Stimulated activated naive CD8-positive, alpha-beta T cell treated with anti-CD3 and anti-CD28 coated beads, Interleukin-15, Interleukin-2, amounts not matched to agents 100 ng/mL and 50 ng/mL, for 24 hours (primary cell): Measurements from ENCODE around the gene ADAM19.

ENCODE experiments used
- H3K27ac Mint-ChIP-seq: one replicate; pipeline ENCODE4 v1.8.0; 2021; ENCODE audit warnings: mild to moderate bottlenecking, mixed read lengths
- H3K27me3 Mint-ChIP-seq: one replicate; pipeline ENCODE4 v1.8.0; 2021; ENCODE audit warnings: mixed read lengths
- H3K36me3 Mint-ChIP-seq: one replicate; pipeline ENCODE4 v1.8.0; 2021; ENCODE audit warnings: low read depth, mixed read lengths
- H3K4me1 Mint-ChIP-seq: one replicate; pipeline ENCODE4 v1.8.0; 2021; ENCODE audit warnings: low read depth, mixed read lengths
- H3K4me3 Mint-ChIP-seq: one replicate; pipeline ENCODE4 v1.8.0; 2021; ENCODE audit warnings: mild to moderate bottlenecking, mixed read lengths
- H3K9me3 Mint-ChIP-seq: one replicate; pipeline ENCODE4 v1.8.0; 2021; ENCODE audit warnings: mixed read lengths

ADAM19 gene

DNA sequence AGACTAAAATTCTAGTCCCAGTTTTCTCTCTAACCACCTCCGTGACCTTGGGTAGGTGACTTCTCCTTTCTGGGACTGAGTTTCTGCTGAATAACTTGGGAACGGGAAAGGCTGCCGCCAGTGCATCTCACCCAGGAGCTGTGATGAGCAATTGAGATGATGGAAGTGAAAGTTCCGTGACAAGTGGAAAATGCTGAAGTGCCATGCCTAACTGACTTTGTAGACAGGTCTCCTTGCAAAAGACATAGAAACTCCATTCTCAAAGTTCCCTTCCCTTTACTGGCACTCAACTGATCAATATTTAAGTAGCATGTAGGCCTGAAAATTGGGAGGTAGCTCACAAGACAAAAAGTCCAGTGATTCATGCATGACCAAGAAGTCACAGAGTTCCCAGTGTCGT, 6.3 kb upstream of the ADAM19 start:
- H3K9me3 Mint-ChIP-seq: peaks cover 8% of the 10 kb centered on the region
- peak overlapping the region; percentile 12 for H3K4me3 Mint-ChIP-seq
- peaks cover 61% of the 10 kb centered on the region for H3K4me1 Mint-ChIP-seq
- peak overlapping the region; percentile 32 for H3K27ac Mint-ChIP-seq
- no peaks in the 10 kb centered on the region for H3K36me3 Mint-ChIP-seq
- H3K27me3 Mint-ChIP-seq: peaks cover 5% of the 10 kb centered on the region

DNA sequence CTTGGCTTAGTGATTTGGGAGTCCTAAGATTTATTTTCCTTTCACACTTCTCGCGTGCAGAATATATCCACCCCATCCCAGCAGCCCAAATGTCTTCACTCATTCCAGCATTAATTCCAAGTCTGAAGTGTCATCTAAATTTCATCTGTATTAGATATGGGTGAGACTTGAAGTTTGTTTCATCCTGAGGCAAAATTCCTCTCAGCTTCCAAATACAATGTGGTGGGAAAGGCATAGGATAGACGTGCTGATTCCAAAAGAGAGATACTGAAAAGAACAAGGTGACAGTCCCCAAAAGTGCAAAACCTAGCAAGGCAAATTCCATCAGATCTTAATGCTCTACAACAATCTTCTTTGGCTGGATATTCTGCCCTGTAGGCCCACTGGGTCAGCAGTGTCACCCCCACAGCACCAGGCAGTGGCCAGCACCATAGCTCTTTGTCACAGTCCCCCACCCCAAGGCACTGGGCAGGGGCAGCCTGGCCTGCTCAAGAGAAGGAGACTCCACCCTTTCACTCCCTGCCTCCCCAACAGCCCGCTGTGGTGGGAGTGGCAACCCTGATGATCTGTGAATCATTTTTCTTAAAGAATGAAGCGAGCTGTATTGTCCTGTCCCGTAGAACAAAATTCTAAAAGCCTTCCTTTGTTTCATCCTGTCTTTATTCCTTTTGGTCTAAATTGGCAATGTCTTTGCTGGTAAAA, 2.7 kb upstream of the ADAM19 start:
- no peak overlapping the region for H3K27ac Mint-ChIP-seq
- no peaks in the 10 kb centered on the region for H3K9me3 Mint-ChIP-seq
- no peak overlapping the region for H3K4me3 Mint-ChIP-seq
- peaks cover 76% of the 10 kb centered on the region for H3K4me1 Mint-ChIP-seq
- H3K27me3 Mint-ChIP-seq: peaks cover 28% of the 10 kb centered on the region
- no peaks in the 10 kb centered on the region for H3K36me3 Mint-ChIP-seq

DNA sequence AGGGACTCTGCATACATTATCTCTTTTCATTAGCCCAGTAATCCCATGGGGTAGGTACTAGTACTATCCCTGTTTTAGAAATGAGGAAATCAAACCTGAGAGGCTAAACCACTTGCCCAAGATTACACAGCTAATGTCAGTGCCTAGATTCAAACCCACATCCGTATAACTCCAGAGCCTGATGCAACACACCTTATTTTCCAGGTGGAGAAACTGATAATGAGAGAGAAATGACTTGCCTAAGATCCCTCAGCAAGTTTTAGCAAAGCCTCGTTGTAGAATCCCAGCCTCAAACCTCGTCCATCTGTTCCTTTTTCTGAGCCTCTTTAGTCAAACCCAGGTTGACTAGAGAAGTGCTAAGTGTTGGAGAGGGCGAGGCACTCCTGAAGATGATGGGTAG, 1.1 kb upstream of the ADAM19 start:
- Mint-ChIP-seq H3K27ac (no peak overlapping the region), H3K9me3 (no peaks in the 10 kb centered on the region), H3K4me3 (no peak overlapping the region), H3K36me3 (no peaks in the 10 kb centered on the region), H3K4me1 (peaks cover 70% of the 10 kb centered on the region), H3K27me3 (peaks cover 32% of the 10 kb centered on the region)

DNA sequence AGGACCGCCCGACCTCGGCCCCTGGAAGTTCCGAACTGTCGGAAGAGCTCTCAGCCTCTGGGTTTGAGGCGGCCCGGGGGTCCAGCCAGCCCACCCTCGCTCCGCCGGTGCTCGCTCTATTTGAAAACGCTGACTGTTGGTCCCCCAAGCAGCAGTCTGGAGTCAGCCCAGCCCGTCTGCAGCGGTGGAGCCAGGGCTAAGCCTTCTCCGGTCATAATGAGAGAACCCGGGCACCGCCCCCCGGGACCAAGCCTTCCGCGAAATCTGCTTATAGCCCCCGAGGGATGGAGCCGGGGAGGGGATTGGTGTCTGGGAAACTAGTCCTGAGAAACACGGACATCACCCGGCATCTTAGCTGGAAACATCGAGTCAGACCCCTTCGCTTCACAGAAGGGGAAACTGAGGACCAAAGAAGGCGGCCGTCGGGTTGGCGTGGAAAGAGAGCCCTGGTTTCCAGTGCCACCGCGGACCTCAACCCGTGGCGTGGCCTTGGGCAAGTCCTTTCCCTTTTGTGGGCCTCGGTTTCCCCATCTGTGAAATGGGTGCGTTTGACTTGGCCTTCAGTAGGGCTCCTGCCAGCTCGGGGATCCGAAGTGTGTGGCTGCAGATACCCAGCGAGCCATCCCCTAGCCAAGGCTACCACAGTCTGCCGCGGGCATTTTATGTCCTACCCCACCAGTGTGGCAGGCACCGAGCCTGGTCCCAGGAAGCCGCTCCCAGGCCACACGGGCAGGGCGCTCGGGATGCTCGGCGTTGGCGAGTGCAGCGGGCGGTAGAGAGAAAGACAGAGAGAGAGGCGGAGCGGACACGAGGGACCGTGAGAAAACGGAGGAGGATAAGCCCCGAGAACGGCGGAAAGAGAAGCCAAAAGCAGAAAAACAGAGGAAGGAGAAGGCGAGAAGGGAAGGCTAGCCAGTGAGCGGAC, 857 bp downstream of the ADAM19 start:
- H3K27ac Mint-ChIP-seq: peak overlapping the region; percentile 80
- H3K27me3 Mint-ChIP-seq: peaks cover 34% of the 10 kb centered on the region
- H3K36me3 Mint-ChIP-seq: peaks cover 3% of the 10 kb centered on the region
- H3K9me3 Mint-ChIP-seq: no peaks in the 10 kb centered on the region
- H3K4me3 Mint-ChIP-seq: peak overlapping the region; percentile 90
- peaks cover 77% of the 10 kb centered on the region for H3K4me1 Mint-ChIP-seq

DNA sequence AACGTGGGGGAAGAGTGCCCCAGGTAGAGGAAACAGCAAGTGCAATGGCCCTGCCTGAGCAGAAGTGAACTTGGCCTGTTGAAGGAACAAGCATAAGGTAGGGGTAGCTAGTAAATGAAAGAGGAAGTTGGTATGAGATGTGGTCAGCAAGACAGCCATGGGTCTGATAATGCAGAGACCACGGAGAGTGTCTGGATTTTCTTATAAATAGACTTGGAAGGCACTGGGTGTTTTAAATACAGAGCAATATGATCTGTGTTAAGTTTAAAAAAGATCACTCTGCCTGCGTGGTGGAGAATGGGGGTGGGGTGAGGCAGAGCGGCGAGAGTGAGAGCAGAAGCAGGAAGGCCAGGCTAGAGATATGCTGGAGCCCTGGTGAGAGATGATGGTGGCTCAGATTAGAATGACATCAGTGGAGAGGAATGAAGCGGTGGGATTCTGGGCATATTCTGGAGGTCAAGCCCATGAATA, 4.2 kb downstream of the ADAM19 start:
- peaks cover 27% of the 10 kb centered on the region for H3K27me3 Mint-ChIP-seq
- H3K27ac Mint-ChIP-seq: peak overlapping the region; percentile 66
- peaks cover 11% of the 10 kb centered on the region for H3K36me3 Mint-ChIP-seq
- H3K4me3 Mint-ChIP-seq: peak overlapping the region; percentile 63
- H3K9me3 Mint-ChIP-seq: no peaks in the 10 kb centered on the region
- H3K4me1 Mint-ChIP-seq: peaks cover 69% of the 10 kb centered on the region

DNA sequence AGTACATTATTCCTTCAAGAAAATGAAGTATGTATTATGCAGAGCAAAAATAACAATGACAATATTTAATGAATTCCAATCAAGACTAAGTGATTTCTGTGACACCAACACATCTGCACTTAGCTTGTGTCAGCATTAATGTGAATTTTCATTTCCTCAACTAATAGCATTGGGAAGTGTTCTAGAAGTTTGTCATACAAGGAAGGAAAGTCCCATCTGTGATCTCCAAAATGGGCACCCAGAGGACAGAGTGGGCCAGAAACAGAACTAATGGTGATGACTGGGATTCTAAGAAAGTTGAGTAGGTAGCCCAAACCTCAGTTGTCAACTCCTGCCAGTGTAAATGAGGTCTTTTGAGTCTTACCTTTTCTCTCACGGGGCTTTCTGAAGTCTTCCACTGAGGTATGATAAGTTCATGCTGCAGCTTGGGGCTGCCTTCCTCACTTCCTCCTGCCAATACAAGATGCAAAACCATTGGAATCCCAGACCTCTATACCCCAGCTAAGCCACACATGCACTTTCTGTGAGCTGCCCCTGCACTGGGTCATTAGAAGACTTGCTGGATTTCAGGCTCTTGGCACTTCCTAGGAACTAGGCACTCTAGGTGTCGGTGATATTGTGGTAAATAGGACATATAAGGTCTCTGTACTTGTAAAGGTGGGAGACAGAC, 4.9 kb downstream of the ADAM19 start:
- H3K27me3 Mint-ChIP-seq: peaks cover 23% of the 10 kb centered on the region
- H3K36me3 Mint-ChIP-seq: peaks cover 11% of the 10 kb centered on the region
- H3K4me3 Mint-ChIP-seq: peak overlapping the region; percentile 63
- no peaks in the 10 kb centered on the region for H3K9me3 Mint-ChIP-seq
- peak overlapping the region; percentile 77 for H3K27ac Mint-ChIP-seq
- H3K4me1 Mint-ChIP-seq: peaks cover 63% of the 10 kb centered on the region

DNA sequence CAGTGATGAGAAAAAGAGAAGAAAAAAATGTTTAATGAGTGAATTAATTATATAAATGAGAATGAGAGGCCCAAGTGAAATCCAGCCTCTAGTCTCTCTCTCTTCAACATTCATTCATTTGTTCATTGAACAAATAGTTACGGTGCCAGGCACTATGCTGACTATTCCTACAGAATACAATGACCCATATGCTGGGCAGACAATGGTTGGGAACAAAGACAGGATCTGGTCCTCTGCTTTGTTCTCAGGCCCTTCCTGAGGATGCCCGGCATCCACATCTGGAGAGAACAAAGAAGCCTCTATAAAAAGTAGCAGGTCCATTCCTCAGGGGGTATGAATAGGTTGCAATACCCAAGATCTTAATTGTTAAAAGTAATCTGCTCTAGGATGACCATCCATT, 6.9 kb downstream of the ADAM19 start:
- no peak overlapping the region for H3K4me3 Mint-ChIP-seq
- peaks cover 12% of the 10 kb centered on the region for H3K27me3 Mint-ChIP-seq
- H3K27ac Mint-ChIP-seq: no peak overlapping the region
- H3K4me1 Mint-ChIP-seq: peaks cover 53% of the 10 kb centered on the region
- peaks cover 11% of the 10 kb centered on the region for H3K36me3 Mint-ChIP-seq
- no peaks in the 10 kb centered on the region for H3K9me3 Mint-ChIP-seq

DNA sequence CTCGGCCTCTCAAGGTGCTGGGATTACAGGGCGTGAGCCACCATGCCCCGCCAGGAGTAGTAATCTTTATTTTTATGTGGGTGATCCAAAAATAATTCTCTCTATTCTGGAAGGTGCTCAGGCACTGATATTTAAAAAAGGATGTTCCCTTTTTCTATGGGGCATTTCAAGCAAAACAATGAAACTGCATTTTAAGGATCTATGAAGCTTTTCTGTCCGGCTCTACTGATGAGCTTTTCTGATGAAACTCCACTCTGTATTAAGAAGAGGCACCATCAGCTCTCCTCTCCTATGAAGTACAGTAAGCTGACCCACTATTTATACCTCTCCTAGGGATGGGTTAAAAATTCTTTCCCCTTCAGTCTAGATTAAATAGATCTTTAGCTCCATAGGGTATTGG, 7.4 kb downstream of the ADAM19 start:
- Mint-ChIP-seq H3K4me1 (peaks cover 49% of the 10 kb centered on the region), H3K36me3 (peaks cover 11% of the 10 kb centered on the region), H3K9me3 (no peaks in the 10 kb centered on the region), H3K27ac (no peak overlapping the region), H3K4me3 (no peak overlapping the region), H3K27me3 (peaks cover 9% of the 10 kb centered on the region)

DNA sequence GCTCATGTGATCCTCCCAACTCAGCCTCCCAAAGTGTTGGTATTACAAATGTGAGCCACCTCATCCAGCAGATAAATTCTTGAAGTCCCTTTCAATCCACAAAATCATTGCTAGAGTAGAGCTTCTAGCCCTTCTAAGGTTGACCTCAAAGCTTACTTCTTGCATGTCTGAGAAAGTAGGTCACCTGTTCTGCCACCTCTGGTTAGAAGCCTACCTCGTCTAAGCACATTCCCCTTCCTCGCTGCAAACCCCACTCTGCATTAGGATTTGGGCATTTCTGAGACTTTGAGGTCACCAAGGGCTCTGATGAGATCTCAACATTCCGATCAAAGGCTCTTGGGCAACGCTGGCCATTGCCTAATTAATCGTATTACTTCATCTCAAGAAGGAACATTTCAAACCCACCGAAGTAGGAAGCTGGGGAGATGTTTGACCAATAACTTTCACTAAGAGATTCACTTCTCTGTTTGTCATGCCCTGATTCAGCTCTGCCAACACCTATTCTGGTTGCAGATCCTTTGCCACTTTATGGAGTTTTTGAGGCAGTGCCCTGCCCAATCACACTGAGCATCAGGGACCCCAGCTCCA, 8.6 kb downstream of the ADAM19 start:
- Mint-ChIP-seq H3K4me1 (peaks cover 44% of the 10 kb centered on the region), H3K27ac (no peak overlapping the region), H3K27me3 (peaks cover 5% of the 10 kb centered on the region), H3K36me3 (peaks cover 11% of the 10 kb centered on the region), H3K4me3 (no peak overlapping the region), H3K9me3 (no peaks in the 10 kb centered on the region)

DNA sequence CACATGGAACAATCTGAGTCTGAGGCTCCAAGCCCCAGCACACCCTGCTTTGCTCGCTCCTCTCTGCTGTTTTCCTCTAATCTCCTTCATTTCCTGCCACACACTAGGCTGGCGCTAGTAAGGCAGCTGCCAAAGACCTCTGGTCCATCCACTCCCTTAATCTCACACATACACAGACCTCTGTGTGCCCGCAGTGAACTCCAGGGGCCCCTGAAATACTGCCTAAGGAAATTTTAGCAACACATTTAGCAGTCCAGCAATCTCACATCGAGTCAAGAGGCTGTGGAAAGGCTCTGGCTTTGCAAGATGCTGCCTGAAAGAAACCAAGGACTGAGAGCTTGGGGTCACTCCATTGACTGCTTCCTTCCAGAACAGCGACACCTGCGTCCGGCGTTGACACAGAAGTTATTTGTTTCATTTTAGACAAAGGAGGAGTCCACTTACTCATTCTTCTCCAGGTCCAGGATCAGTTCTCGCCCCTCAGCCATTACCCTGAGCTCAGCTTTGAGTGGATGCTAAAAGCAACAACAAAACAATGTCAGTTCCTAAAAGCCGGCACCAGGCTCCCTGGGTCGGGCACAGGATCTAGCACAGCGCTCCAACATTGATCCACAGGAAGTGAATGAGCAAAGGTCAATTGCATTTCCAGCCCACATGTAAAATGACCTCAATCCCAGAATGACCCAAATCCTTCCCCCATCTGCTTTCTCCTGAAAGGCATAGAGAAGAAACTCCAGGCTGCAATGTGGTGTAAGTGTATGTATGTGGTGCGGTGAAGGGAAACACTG, 11.5 kb downstream of the ADAM19 start:
- Mint-ChIP-seq H3K36me3 (peaks cover 5% of the 10 kb centered on the region), H3K4me3 (no peak overlapping the region), H3K27me3 (no peaks in the 10 kb centered on the region), H3K4me1 (peaks cover 27% of the 10 kb centered on the region), H3K27ac (no peak overlapping the region), H3K9me3 (no peaks in the 10 kb centered on the region)

DNA sequence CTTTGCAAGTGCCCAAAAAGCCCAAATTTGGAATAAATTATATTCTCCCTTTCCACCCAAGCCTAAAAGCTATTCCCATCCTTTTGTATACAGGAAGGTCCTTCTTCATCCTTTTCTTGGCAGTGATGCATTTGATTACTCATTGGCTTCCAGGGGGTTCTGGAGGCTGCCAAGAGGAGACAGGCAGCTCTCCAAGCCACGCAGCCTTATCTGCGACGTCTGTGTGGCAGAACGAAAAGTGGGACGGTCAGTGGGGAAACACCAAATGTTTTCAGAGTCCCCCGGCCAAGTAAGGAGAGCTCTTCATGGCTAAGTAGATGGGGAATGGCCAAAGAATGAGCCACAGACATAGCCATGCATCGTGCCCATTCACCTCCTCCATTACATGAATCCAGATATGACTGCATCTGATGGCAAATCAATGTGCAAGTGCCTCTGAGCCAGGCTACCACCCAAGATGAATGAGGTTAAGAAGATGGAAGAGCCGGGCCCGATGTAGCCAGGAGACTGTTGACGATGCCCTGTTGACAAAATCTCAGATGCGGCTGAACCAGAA, 12.1 kb downstream of the ADAM19 start:
- H3K27ac Mint-ChIP-seq: no peak overlapping the region
- no peak overlapping the region for H3K4me3 Mint-ChIP-seq
- H3K36me3 Mint-ChIP-seq: peaks cover 5% of the 10 kb centered on the region
- H3K27me3 Mint-ChIP-seq: no peaks in the 10 kb centered on the region
- peaks cover 25% of the 10 kb centered on the region for H3K4me1 Mint-ChIP-seq
- no peaks in the 10 kb centered on the region for H3K9me3 Mint-ChIP-seq

DNA sequence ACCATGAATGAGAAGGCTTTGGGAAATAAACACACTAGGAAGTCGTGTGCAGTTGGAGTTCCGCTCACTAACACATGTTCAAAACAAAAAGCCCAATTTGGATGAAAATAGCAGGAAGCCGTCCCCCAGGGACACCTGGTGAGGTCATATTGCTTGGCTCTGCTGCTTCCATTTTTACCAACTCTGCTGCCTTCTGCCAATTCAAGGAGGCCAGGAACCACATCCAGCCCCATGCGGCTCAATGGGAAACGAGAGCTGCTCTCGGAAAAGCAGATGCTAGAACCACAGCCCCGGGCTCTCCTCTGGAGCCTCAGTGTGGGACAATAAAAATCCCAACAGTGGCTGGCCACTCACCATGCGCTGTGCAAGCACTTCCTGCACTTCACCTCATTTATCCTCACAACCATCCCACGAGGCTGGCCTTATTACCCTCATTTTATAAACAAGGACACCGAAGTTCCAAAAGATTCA, 13.4 kb downstream of the ADAM19 start:
- Mint-ChIP-seq H3K36me3 (peaks cover 5% of the 10 kb centered on the region), H3K4me3 (no peak overlapping the region), H3K4me1 (peaks cover 26% of the 10 kb centered on the region), H3K27ac (no peak overlapping the region), H3K9me3 (no peaks in the 10 kb centered on the region), H3K27me3 (no peaks in the 10 kb centered on the region)

DNA sequence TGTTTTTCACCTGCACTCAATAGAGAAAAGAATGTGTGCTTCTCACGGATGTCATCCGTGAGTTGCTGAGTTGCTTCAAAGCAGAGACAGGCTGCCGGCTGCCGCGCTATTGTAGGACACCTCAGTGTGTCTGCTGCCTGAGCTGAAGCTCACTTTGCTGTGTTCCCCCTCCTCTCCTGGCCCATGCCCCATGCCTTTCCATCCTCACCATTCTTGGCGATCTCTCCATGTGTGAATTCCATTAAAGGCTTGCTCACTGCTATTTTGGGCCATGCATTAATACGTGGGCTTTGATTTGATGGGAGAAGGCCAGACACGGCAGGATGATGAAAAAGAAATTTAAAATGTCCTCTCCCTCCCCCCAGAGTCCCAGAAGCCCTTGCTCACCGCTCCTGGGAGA, 14.5 kb downstream of the ADAM19 start:
- H3K36me3 Mint-ChIP-seq: no peaks in the 10 kb centered on the region
- H3K27ac Mint-ChIP-seq: no peak overlapping the region
- H3K9me3 Mint-ChIP-seq: no peaks in the 10 kb centered on the region
- H3K27me3 Mint-ChIP-seq: no peaks in the 10 kb centered on the region
- H3K4me3 Mint-ChIP-seq: no peak overlapping the region
- peaks cover 25% of the 10 kb centered on the region for H3K4me1 Mint-ChIP-seq

DNA sequence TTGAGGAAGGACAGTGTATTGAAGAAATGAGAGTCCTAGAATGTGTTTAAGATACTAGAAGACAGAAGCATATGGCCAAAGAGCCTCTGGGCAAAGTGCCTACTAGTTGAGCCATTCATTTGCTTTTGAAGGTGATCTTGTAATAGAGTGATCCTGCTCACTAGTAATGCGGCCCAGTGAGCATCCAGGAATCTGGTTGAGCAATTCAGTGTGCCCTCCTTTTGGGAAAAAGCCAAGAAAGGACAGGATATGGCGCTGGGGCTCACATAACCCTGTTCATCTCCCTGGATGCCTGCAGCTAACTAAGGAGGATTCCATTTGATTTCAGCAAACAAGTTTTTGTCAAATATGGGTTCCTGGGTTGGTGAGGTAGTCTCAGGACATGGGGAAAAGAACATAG, 16.3 kb downstream of the ADAM19 start:
- Mint-ChIP-seq H3K4me3 (no peak overlapping the region), H3K27ac (no peak overlapping the region), H3K4me1 (peaks cover 34% of the 10 kb centered on the region)

More for the DNA sequence above, 16.3 kb downstream of the ADAM19 start:
- no peaks in the 10 kb centered on the region for H3K36me3 Mint-ChIP-seq
- no peaks in the 10 kb centered on the region for H3K9me3 Mint-ChIP-seq
- no peaks in the 10 kb centered on the region for H3K27me3 Mint-ChIP-seq
